ENCODE measurements around the gene RAB3C. TPM values are rescaled to one million over a fixed set of nuclear protein-coding genes. Genes with fewer than 3 reads are reported as not detected.

RAB3C gene
- polyA plus RNA-seq, 3 donors = 0.34 to 5.5 (median 2.7) TPM

DNA sequence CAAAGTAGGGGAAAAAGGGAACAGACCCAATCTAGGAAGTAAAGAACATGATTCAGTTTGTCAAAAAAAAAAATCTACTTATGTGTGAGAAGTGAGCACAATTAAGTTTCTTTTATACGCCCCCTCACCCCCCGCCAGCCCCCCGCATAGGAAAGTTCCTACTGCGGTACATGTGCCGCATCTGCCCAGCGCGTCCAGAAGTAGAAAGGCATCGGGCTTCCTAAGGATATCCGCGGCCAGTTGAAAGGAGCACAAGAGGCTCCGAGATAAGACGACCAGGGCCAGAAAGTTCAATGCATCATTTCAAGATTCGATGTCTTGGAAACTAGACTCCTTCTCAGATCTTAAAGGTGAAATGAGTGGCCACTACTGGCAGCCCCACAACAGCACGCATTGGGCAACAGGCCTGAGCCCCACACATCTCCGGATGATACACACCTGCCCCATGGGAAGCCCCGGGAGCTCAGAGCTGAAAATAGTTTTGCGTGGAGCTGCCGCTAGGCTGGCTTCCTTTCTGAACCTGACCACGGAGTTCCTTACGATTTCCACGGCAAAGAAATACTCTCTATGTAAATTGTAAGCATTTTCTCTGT is 203.9 kb downstream of the RAB3C start:
- WGBS, 3 donors = 77 to 92% (median 79%) methylated on average over 21 of the region's 21 CpGs
- H3K27ac ChIP-seq (ENCODE audit: low read depth, low read length) = no peak overlapping the region

DNA sequence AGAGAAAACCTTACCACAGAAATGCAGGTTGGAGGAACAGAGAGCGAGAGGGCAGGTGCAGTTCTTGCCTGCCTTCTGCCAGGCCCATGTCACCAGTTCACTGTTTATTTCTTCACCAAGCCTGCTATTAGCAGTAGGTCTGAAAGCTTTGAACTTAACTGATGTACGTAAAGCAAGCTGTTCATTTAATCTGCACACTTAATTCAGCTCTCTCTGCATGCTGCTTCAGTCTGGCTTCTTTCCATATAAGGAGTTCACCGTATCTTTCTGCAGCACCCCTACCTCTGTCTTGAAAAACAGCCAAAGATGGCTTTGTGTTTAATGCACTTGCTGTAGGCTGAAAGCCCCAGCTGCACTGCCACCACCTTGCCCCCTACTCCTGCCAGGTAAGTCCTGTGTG is 205.1 kb downstream of the RAB3C start:
- WGBS, 3 donors = 43 to 45% (median 44%) methylated on average over 3 of the region's 3 CpGs
- no peak overlapping the region for H3K27ac ChIP-seq (ENCODE audit: low read depth, low read length)

GRCh38 chr5:58793888-58794657 is 211.2 kb downstream of the RAB3C start:
- WGBS, 3 donors = 39 to 68% (median 44%) methylated on average over 4 of the region's 4 CpGs
- no peak overlapping the region for H3K27ac ChIP-seq (ENCODE audit: low read depth, low read length)

- 84 to 89% (median 89%) methylated on average over 4 of the region's 4 CpGs for WGBS, 3 donors
- no peak overlapping the region for H3K27ac ChIP-seq (ENCODE audit: low read depth, low read length)
These were observed 212.0 kb downstream of the RAB3C start for GRCh38 chr5:58794875-58795274.

DNA sequence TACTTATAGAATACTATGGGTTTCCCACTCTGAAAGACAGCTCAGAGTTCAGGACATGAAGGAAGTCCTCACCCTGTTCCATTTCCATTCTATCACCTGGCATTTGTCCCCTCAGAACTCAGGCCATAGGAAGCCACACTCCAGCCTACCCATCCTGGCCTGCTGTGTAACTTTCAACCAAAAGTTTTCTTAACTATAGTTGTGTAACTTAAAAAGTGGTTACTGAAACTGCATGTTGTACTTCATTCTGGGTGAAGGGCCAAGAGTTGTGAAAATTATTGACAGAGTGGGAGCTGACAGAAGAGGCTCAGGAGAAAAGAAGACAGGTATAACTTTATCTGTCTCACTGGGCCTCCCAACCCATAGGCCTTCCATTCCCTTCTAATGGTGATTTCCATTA is 212.5 kb downstream of the RAB3C start:
- no peak overlapping the region for H3K27ac ChIP-seq (ENCODE audit: low read depth, low read length)

GRCh38 chr5:58797021-58797420 is 214.1 kb downstream of the RAB3C start:
- no peak overlapping the region for H3K27ac ChIP-seq (ENCODE audit: low read depth, low read length)

- 79 to 81% (median 81%) methylated on average over 7 of the region's 7 CpGs for WGBS, 3 donors
- H3K27ac ChIP-seq (ENCODE audit: low read depth, low read length) = no peak overlapping the region
These were observed 217.5 kb downstream of the RAB3C start for GRCh38 chr5:58800356-58800755.

GRCh38 chr5:58800861-58801540 is 218.1 kb downstream of the RAB3C start:
- H3K27ac ChIP-seq (ENCODE audit: low read depth, low read length) = no peak overlapping the region
- 70 to 86% (median 72%) methylated on average over 5 of the region's 5 CpGs for WGBS, 3 donors

DNA sequence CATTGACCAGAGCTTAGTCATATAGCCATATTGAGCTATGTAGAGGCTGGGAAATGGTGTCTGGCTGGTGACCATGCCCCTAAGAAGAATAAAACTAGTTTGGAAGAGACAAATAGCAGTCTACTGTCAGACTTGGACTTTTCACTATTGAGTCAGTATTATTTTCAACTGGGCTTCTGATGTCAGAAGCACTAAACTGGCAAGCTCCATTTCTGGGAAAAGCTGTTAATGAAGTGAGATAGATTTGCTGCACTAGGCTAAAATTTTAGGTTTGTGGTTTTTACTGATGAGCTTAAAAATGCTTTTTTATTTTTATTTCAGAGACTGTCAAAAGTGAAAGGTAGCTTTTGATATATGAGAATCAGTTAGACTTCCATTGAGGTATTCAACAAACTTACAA is 220.2 kb downstream of the RAB3C start:
- no peak overlapping the region for H3K27ac ChIP-seq (ENCODE audit: low read depth, low read length)

DNA sequence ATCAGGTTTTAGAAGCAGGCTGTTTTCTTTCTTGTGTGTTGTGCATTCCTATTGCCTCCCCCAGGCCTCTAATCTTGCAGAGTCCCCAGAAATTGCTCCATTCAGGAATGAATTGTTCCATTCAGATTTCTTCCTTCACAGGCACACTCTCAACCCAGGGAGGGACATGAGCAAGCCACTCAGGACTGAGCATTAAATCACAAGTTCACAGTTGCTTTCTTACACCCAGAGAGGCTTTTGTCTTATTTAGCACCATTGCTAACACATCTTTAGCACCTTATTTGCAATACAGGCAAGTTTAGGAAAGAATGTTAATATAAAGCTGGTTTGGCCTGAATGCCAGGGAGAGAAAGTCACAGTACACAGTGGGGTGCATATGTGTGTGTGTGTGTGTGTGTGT is 221.4 kb downstream of the RAB3C start:
- H3K27ac ChIP-seq (ENCODE audit: low read depth, low read length) = no peak overlapping the region

GRCh38 chr5:58810086-58810485 is 227.2 kb downstream of the RAB3C start:
- 39 to 66% (median 50%) methylated on average over 1 of the region's 1 CpG for WGBS, 3 donors
- H3K27ac ChIP-seq (ENCODE audit: low read depth, low read length) = no peak overlapping the region

DNA sequence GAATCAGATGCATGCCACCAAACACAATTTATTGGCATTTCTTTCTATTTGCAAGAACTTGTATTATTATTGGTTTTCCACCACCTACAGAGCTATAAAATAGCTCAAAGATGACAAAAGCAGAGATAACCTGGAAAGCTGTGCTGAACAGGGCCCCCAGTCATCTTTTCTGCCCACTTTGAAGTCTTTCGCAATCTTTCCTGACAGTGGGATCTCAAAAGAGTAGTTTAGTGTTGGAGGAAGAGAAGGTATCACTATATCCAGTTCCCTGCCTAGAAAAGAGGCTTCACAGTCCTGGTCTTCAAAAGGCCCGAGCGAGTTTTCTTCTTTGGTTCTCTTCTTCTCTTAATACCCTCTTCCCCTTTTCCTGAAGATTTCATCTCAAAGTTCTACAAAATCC is 231.0 kb downstream of the RAB3C start:
- whole genome bisulfite sequencing, 3 donors = 91 to 96% (median 95%) methylated on average over 3 of the region's 3 CpGs
- no peak overlapping the region for H3K27ac ChIP-seq (ENCODE audit: low read depth, low read length)

- 72 to 92% (median 90%) methylated on average over 4 of the region's 4 CpGs for WGBS, 3 donors
- H3K27ac ChIP-seq (ENCODE audit: low read depth, low read length) = no peak overlapping the region
These were observed 233.4 kb downstream of the RAB3C start for GRCh38 chr5:58816181-58816731.

- no peak overlapping the region for H3K27ac ChIP-seq (ENCODE audit: low read depth, low read length)
- 87 to 91% (median 91%) methylated on average over 1 of the region's 1 CpG for WGBS, 3 donors
These were observed 235.6 kb downstream of the RAB3C start for GRCh38 chr5:58818465-58818864.

GRCh38 chr5:58825441-58825840 is 242.6 kb downstream of the RAB3C start:
- 60 to 86% (median 82%) methylated on average over 2 of the region's 2 CpGs for WGBS, 3 donors
- no peak overlapping the region for H3K27ac ChIP-seq (ENCODE audit: low read depth, low read length)

- WGBS, 3 donors = 68 to 77% (median 76%) methylated on average over 3 of the region's 3 CpGs
- H3K27ac ChIP-seq (ENCODE audit: low read depth, low read length) = no peak overlapping the region
These were observed 243.0 kb downstream of the RAB3C start for GRCh38 chr5:58825899-58826298.

- 44 to 52% (median 50%) methylated on average over 2 of the region's 2 CpGs for WGBS, 3 donors
- no peak overlapping the region for H3K27ac ChIP-seq (ENCODE audit: low read depth, low read length)
These were observed 244.6 kb downstream of the RAB3C start for GRCh38 chr5:58827463-58827862.

DNA sequence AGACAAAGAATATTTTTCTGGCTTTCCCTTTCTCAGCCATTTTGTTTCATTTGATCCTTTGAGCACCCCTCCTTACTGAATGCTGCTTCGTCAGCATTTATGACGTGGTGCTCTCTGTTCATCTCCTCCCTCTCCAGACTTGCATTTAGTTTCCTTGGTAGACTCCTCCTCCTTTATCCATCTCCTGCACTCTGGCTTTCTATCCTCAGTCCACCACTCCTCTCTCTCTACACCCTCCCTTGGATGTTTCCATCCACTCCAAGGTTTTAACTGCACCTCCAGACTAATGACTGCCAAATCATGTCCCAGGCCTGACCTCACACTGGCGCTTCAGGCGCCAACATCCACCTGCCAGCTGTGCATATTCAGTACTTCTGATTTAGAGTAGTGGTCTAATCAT is 245.4 kb downstream of the RAB3C start:
- H3K27ac ChIP-seq (ENCODE audit: low read depth, low read length) = no peak overlapping the region
- WGBS, 3 donors = 80 to 95% (median 88%) methylated on average over 4 of the region's 4 CpGs

- H3K27ac ChIP-seq (ENCODE audit: low read depth, low read length) = no peak overlapping the region
These were observed 251.7 kb downstream of the RAB3C start for GRCh38 chr5:58834242-58835225.

Data from adipose tissue (tissue), 3 donors.